Gastrocnemius medialis (tissue), 4 donors: ENCODE results near the gene SCARB1. TPM values are rescaled to one million over a fixed set of nuclear protein-coding genes. Genes with fewer than 3 reads are reported as not detected.

Experiments
- ATAC-seq, 2 donors: fragments of 150-250 bp; one replicate each; pipeline ENCODE4 v1.9.1; 2016
- DNase-seq, 2 donors: peaks; one replicate each; pipeline ENCODE4 v3.0.0-alpha.2; 2019
- H3K27ac ChIP-seq, 4 donors: fragments of 200-600 bp; sonication (generic); 1 replicate in 1 of 4; 2 replicates in 3 of 4; pipeline ENCODE4 v1.5.1; 2016 to 2018; ENCODE audit warnings: mild to moderate bottlenecking in 2 of 4, moderate library complexity in 1 of 4
- H3K27me3 ChIP-seq, 3 donors: fragments of 200-600 bp; sonication (generic) in 2 of 3; 1 replicate in 1 of 3; 2 replicates in 2 of 3; pipeline versions ENCODE4 v1.5.1 to v1.6.0; 2016 to 2019; ENCODE audit warnings: mild to moderate bottlenecking in 1 of 3, moderate library complexity in 1 of 3
- H3K36me3 ChIP-seq, 2 donors: fragments of 200-600 bp; sonication (generic) in 1 of 2; one replicate each; pipeline ENCODE4 v1.5.1; 2017 to 2018
- H3K4me1 ChIP-seq, 2 donors: fragments of 200-600 bp; sonication (generic) in 1 of 2; one replicate each; pipeline ENCODE4 v1.5.1; 2016 to 2017; ENCODE audit warnings: mild to moderate bottlenecking in 2 of 2
- H3K4me3 ChIP-seq, 4 donors: fragments of 200-600 bp; sonication (generic) in 3 of 4; 1 replicate in 1 of 4; 2 replicates in 3 of 4; pipeline ENCODE4 v1.5.1; 2016 to 2019; ENCODE audit warnings: mild to moderate bottlenecking in 2 of 4
- H3K9me3 ChIP-seq, 3 donors: fragments of 200-600 bp; sonication (generic) in 2 of 3; 1 replicate in 1 of 3; 2 replicates in 2 of 3; pipeline ENCODE4 v1.5.1; 2016 to 2019
- POLR2A ChIP-seq, 2 donors: fragments of 450-650 bp; IDR thresholded peaks; one replicate each; pipeline ENCODE4 v1.6.1; 2017; ENCODE audit warnings: antibody characterized with exemption in 2 of 2, mild to moderate bottlenecking in 2 of 2, moderate library complexity in 2 of 2
- in situ Hi-C, 4 donors: fragments of 200-750 bp; cut with MboI; loops; one replicate each; pipeline versions ENCODE4 v1.15.0 to v1.8.0; 2017; ENCODE audit warnings: low sequenced_read_pairs in 4 of 4
- intact Hi-C: fragments of 100-400 bp; cut with DNase I; formaldehyde crosslinking; loops from one replicate; pipeline ENCODE4 v1.15.1; 2023; ENCODE audit warnings: low total_unique reads
- total RNA-seq, 4 donors: library from RNA; depleted of rRNA; stranded (reverse); fragments of >200 nt; gene quantifications; one replicate each; pipeline versions ENCODE4 v1.1.0 to v1.2.3, GENCODE V29; 2016
- TF ChIP-seq, protein P1 (sequence below), 5 experiments: fragments of 450-650 bp in 3 of 5; fragments of 200-600 bp in 2 of 5; sonication (generic) in 2 of 5; IDR thresholded peaks in 4 of 5; conservative IDR thresholded peaks in 1 of 5; 1 replicate in 4 of 5; 2 replicates in 1 of 5; pipeline ENCODE4 v1.5.1; 2016 to 2019; ENCODE audit warnings: antibody characterized with exemption in 5 of 5, mild to moderate bottlenecking in 3 of 5, moderate library complexity in 3 of 5

The SCARB1 gene
- total RNA-seq, 4 donors from 2014 or later, result 5.4 to 8.7 (median 6.2) TPM

GRCh38 chr12:124909831-124910560, 46.3 kb upstream of the SCARB1 start:
- Histone ChIP-seq H3K4me1 (peaks cover 21 to 25% of the 10 kb centered on the region in 2 donors), H3K27ac (peak overlapping the region; percentile 68 to 76 (median 70)), H3K36me3 (peaks cover 2 to 28% of the 10 kb centered on the region in 2 donors), H3K4me3 (peak overlapping the region in 3 of 4 donors; percentile 33 to 70 (median 58)), H3K27me3 (no peaks in the 10 kb centered on the region), H3K9me3 (no peaks in the 10 kb centered on the region)
- in situ Hi-C loops, result loop anchor here in 1 of 4 donors (25.0 kb wide), 1 partner anchor 873 kb away; no protein-coding TSS in a partner anchor
- ATAC-seq, result peak; percentile 5 to 6
- no peak for TF ChIP-seq POLR2A (IDR thresholded peaks at IDR 0.05)
- intact Hi-C loops, result loop anchor here (10.0 kb wide), 1 partner anchor 515 kb away; no protein-coding TSS in a partner anchor
- DNase-seq, result peak in 1 of 2 donors; percentile 31

GRCh38 chr12:124906606-124907261, 43.1 kb upstream of the SCARB1 start:
- in situ Hi-C loops, result loop anchor here in 1 of 4 donors (25.0 kb wide), 1 partner anchor 869 kb away; no protein-coding TSS in a partner anchor
- intact Hi-C loops, result loop anchor here (1.0 kb wide), 1 partner anchor 34 kb away; no protein-coding TSS in a partner anchor
- DNase-seq (peak; percentile 88), ATAC-seq (peak; percentile 52)
- Histone ChIP-seq H3K4me1 (peaks cover 29 to 32% of the 10 kb centered on the region in 2 donors), H3K27ac (peak overlapping the region; percentile 56 to 78 (median 60)), H3K4me3 (no peak overlapping the region), H3K27me3 (no peaks in the 10 kb centered on the region), H3K9me3 (no peaks in the 10 kb centered on the region), H3K36me3 (peaks cover 0 to 12% of the 10 kb centered on the region in 2 donors)
- TF ChIP-seq, protein P1, sequence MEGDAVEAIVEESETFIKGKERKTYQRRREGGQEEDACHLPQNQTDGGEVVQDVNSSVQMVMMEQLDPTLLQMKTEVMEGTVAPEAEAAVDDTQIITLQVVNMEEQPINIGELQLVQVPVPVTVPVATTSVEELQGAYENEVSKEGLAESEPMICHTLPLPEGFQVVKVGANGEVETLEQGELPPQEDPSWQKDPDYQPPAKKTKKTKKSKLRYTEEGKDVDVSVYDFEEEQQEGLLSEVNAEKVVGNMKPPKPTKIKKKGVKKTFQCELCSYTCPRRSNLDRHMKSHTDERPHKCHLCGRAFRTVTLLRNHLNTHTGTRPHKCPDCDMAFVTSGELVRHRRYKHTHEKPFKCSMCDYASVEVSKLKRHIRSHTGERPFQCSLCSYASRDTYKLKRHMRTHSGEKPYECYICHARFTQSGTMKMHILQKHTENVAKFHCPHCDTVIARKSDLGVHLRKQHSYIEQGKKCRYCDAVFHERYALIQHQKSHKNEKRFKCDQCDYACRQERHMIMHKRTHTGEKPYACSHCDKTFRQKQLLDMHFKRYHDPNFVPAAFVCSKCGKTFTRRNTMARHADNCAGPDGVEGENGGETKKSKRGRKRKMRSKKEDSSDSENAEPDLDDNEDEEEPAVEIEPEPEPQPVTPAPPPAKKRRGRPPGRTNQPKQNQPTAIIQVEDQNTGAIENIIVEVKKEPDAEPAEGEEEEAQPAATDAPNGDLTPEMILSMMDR (IDR thresholded peaks at IDR 0.05 in 4 of 5, conservative IDR thresholded peaks at IDR 0.05 in 1 of 5), result peak; percentile 90 to 98 (median 97)
- TF ChIP-seq POLR2A (IDR thresholded peaks at IDR 0.05), result no peak

GRCh38 chr12:124904306-124905098, 40.8 kb upstream of the SCARB1 start:
- peak overlapping the region in 3 of 4 donors; percentile 4 to 18 (median 16) for H3K4me3 ChIP-seq
- intact Hi-C loops, result loop anchor here (2.0 kb wide), 1 partner anchor 40 kb away; no protein-coding TSS in a partner anchor
- H3K27me3 ChIP-seq, result no peaks in the 10 kb centered on the region
- H3K36me3 ChIP-seq, result no peaks in the 10 kb centered on the region
- peak overlapping the region; percentile 69 to 86 (median 74) for H3K27ac ChIP-seq
- peak; percentile 29 to 36 for TF ChIP-seq POLR2A (IDR thresholded peaks at IDR 0.05)
- TF ChIP-seq, protein P1 (IDR thresholded peaks at IDR 0.05 in 4 of 5, conservative IDR thresholded peaks at IDR 0.05 in 1 of 5), result no peak
- ATAC-seq (peak; percentile 86 to 89), DNase-seq (peak; percentile 92 to 94)
- no peaks in the 10 kb centered on the region for H3K9me3 ChIP-seq
- in situ Hi-C loops, result loop anchor here in 1 of 4 donors (5.0 to 25.0 kb wide), 2 partner anchors 38 to 867 kb away; no protein-coding TSS in a partner anchor
- H3K4me1 ChIP-seq, result peaks cover 15 to 18% of the 10 kb centered on the region in 2 donors

GRCh38 chr12:124902916-124903315, 39.3 kb upstream of the SCARB1 start:
- Histone ChIP-seq H3K4me1 (peaks cover 27% of the 10 kb centered on the region in 2 donors), H3K9me3 (no peaks in the 10 kb centered on the region), H3K4me3 (no peak overlapping the region), H3K27ac (no peak overlapping the region), H3K36me3 (no peaks in the 10 kb centered on the region), H3K27me3 (no peaks in the 10 kb centered on the region)
- DNase-seq (no peak), ATAC-seq (no peak)
- no peak for TF ChIP-seq POLR2A (IDR thresholded peaks at IDR 0.05)
- TF ChIP-seq, protein P1 (IDR thresholded peaks at IDR 0.05 in 4 of 5, conservative IDR thresholded peaks at IDR 0.05 in 1 of 5), result no peak
- intact Hi-C loops (no loop called here), in situ Hi-C loops (loop anchor here in 1 of 4 donors (5.0 to 25.0 kb wide), 2 partner anchors 39 to 866 kb away; no protein-coding TSS in a partner anchor)
